ENCODE data around the gene CHMP3. TPM values are rescaled to one million over a fixed set of nuclear protein-coding genes. Genes with fewer than 3 reads are reported as not detected.
A peak's percentile ranks its signal among the peaks of the same experiment; 100 is the strongest.

The CHMP3 gene
- total and polyA plus RNA-seq, 3 donors from 2014 or later = 64.6 to 163 (median 89.4) TPM

GRCh38 chr2:86464652-86465051 is 98.6 kb downstream of the CHMP3 start:
- TF ChIP-seq CTCF (IDR thresholded peaks at IDR 0.05) (no peak), POLR2A (IDR thresholded peaks at IDR 0.05) (no peak)
- Histone ChIP-seq H3K4me3 (no peak overlapping the region), H3K27ac (no peak overlapping the region), H3K36me3 (ENCODE audit: low read depth, missing control alignments) (no peaks in the 10 kb centered on the region), H3K27me3 (no peaks in the 10 kb centered on the region), H3K9me3 (no peaks in the 10 kb centered on the region), H3K4me1 (no peaks in the 10 kb centered on the region)
- 74 to 76% methylated on average over 3 of the region's 3 CpGs for WGBS, 2 donors
- DNase-seq = peak; percentile 41
- intact Hi-C loops (cut with DNase I; ENCODE audit: low total_unique reads) = no loop called here

- H3K27ac ChIP-seq = no peak overlapping the region
- TF ChIP-seq CTCF (IDR thresholded peaks at IDR 0.05) (no peak), POLR2A (IDR thresholded peaks at IDR 0.05) (no peak)
- DNase-seq = no peak
- no peaks in the 10 kb centered on the region for H3K36me3 ChIP-seq (ENCODE audit: low read depth, missing control alignments)
- H3K27me3 ChIP-seq = no peaks in the 10 kb centered on the region
- no peaks in the 10 kb centered on the region for H3K4me1 ChIP-seq
- H3K4me3 ChIP-seq = no peak overlapping the region
- WGBS, 2 donors = 93 to 95% methylated on average over 3 of the region's 3 CpGs
- no peaks in the 10 kb centered on the region for H3K9me3 ChIP-seq
- intact Hi-C loops (cut with DNase I; ENCODE audit: low total_unique reads) = no loop called here
Measured at GRCh38 chr2:86461042-86461743, 102.0 kb downstream of the CHMP3 start.

GRCh38 chr2:86455181-86455580 is 108.1 kb downstream of the CHMP3 start:
- Histone ChIP-seq H3K4me3 (no peak overlapping the region), H3K36me3 (ENCODE audit: low read depth, missing control alignments) (no peaks in the 10 kb centered on the region), H3K4me1 (peaks cover 11% of the 10 kb centered on the region), H3K27ac (no peak overlapping the region), H3K27me3 (no peaks in the 10 kb centered on the region), H3K9me3 (no peaks in the 10 kb centered on the region)
- 95 to 99% methylated on average over 5 of the region's 5 CpGs for WGBS, 2 donors
- no peak for DNase-seq
- TF ChIP-seq POLR2A (IDR thresholded peaks at IDR 0.05) (no peak), CTCF (IDR thresholded peaks at IDR 0.05) (no peak)
- intact Hi-C loops (cut with DNase I; ENCODE audit: low total_unique reads) = no loop called here

GRCh38 chr2:86454238-86454637 is 109.0 kb downstream of the CHMP3 start:
- peaks cover 11% of the 10 kb centered on the region for H3K4me1 ChIP-seq
- no peaks in the 10 kb centered on the region for H3K27me3 ChIP-seq
- intact Hi-C loops (cut with DNase I; ENCODE audit: low total_unique reads) = no loop called here
- no peak for DNase-seq
- H3K36me3 ChIP-seq (ENCODE audit: low read depth, missing control alignments) = no peaks in the 10 kb centered on the region
- peak overlapping the region; percentile 20 to 51 for H3K27ac ChIP-seq
- no peaks in the 10 kb centered on the region for H3K9me3 ChIP-seq
- H3K4me3 ChIP-seq = no peak overlapping the region
- TF ChIP-seq POLR2A (IDR thresholded peaks at IDR 0.05) (no peak), CTCF (IDR thresholded peaks at IDR 0.05) (no peak)

- TF ChIP-seq CTCF (IDR thresholded peaks at IDR 0.05) (no peak), POLR2A (IDR thresholded peaks at IDR 0.05) (no peak)
- Histone ChIP-seq H3K36me3 (ENCODE audit: low read depth, missing control alignments) (no peaks in the 10 kb centered on the region), H3K9me3 (no peaks in the 10 kb centered on the region), H3K27me3 (no peaks in the 10 kb centered on the region), H3K27ac (peak overlapping the region in 1 of 2 donors; percentile 51), H3K4me1 (peaks cover 11% of the 10 kb centered on the region), H3K4me3 (no peak overlapping the region)
- peak; percentile 90 for DNase-seq
- 23 to 30% methylated on average over 2 of the region's 2 CpGs for WGBS, 2 donors
- intact Hi-C loops (cut with DNase I; ENCODE audit: low total_unique reads) = no loop called here
Measured at GRCh38 chr2:86453836-86454235, 109.4 kb downstream of the CHMP3 start.

Data from testis (tissue), 3 donors.